ENCODE measurements around the gene EFNA2. TPM values are rescaled to one million over a fixed set of nuclear protein-coding genes. Genes with fewer than 3 reads are reported as not detected.

Gene EFNA2
- polyA plus RNA-seq, 1 donor (not counting 4 experiments of a cell fraction or from before 2014, with no cell fraction given): not detected

- peak overlapping the region in 2 of 3 experiments; percentile 9 to 57 for H3K4me3 ChIP-seq (ENCODE audit: control insufficient read depth in 2 of 3, extremely low read depth in 1 of 3, insufficient read depth in 2 of 3, low read depth in 1 of 3, low read length in 3 of 3)
- H3K27me3 ChIP-seq (ENCODE audit: control insufficient read depth, extremely low read depth, insufficient read depth, low read length): peaks cover 7% of the 10 kb centered on the region
- H3K36me3 ChIP-seq (ENCODE audit: control insufficient read depth in 2 of 2, extremely low read depth in 1 of 2, insufficient read depth in 2 of 2, low read length in 2 of 2): no peaks in the 10 kb centered on the region
- DNase-seq (ENCODE audit: low read depth, low spot score): no peak
- no peaks in the 10 kb centered on the region for H3K79me2 ChIP-seq (ENCODE audit: control insufficient read depth, insufficient read depth, low read length)
- no peak overlapping the region for H2AFZ ChIP-seq (ENCODE audit: control insufficient read depth, low read length)
- no peaks in the 10 kb centered on the region for H4K20me1 ChIP-seq (ENCODE audit: control insufficient read depth, extremely low read depth, insufficient read depth, low read length)
- H3K4me1 ChIP-seq (ENCODE audit: control insufficient read depth, extremely low read depth, insufficient read depth, low read length): peaks cover 5% of the 10 kb centered on the region
- H3K27ac ChIP-seq (ENCODE audit: control insufficient read depth, insufficient read depth, low read length): no peak overlapping the region
- no peaks in the 10 kb centered on the region for H3K9me1 ChIP-seq (ENCODE audit: control insufficient read depth, extremely low read depth, insufficient read depth, low read length)
- peak overlapping the region; percentile 58 for H3K9ac ChIP-seq (ENCODE audit: control insufficient read depth, extremely low read depth, insufficient read depth, low read length)
- no peak for FAIRE-seq
- dilution Hi-C loops (cut with MboI; ENCODE audit: extremely low pct_ligation_motif_present, low sequenced_read_pairs): no loop called here
- peak overlapping the region; percentile 90 for H3K4me2 ChIP-seq (ENCODE audit: control insufficient read depth, extremely low read depth, insufficient read depth, low read depth, low read length)
- no peak for TF ChIP-seq CTCF (optimal IDR thresholded peaks at IDR 0.05 in 1 of 3, IDR thresholded peaks at IDR 0.05 in 1 of 3, conservative IDR thresholded peaks at IDR 0.05 in 1 of 3; ENCODE audit: extremely low read depth in 1 of 3, insufficient read depth in 2 of 3, low read length in 3 of 3)
- no peaks in the 10 kb centered on the region for H3K9me3 ChIP-seq (ENCODE audit: control insufficient read depth, low read depth, low read length)
Observed at GRCh38 chr19:1324249-1324805, 38.7 kb downstream of the EFNA2 start.

- H3K9ac ChIP-seq (ENCODE audit: control insufficient read depth, extremely low read depth, insufficient read depth, low read length): peak overlapping the region; percentile 58
- no peaks in the 10 kb centered on the region for H3K79me2 ChIP-seq (ENCODE audit: control insufficient read depth, insufficient read depth, low read length)
- no peaks in the 10 kb centered on the region for H4K20me1 ChIP-seq (ENCODE audit: control insufficient read depth, extremely low read depth, insufficient read depth, low read length)
- dilution Hi-C loops (cut with MboI; ENCODE audit: extremely low pct_ligation_motif_present, low sequenced_read_pairs): no loop called here
- no peaks in the 10 kb centered on the region for H3K9me1 ChIP-seq (ENCODE audit: control insufficient read depth, extremely low read depth, insufficient read depth, low read length)
- H3K4me1 ChIP-seq (ENCODE audit: control insufficient read depth, extremely low read depth, insufficient read depth, low read length): peaks cover 5% of the 10 kb centered on the region
- H3K4me3 ChIP-seq (ENCODE audit: control insufficient read depth in 2 of 3, extremely low read depth in 1 of 3, insufficient read depth in 2 of 3, low read depth in 1 of 3, low read length in 3 of 3): peak overlapping the region; percentile 9 to 57 (median 49)
- no peaks in the 10 kb centered on the region for H3K9me3 ChIP-seq (ENCODE audit: control insufficient read depth, low read depth, low read length)
- no peak overlapping the region for H3K27ac ChIP-seq (ENCODE audit: control insufficient read depth, insufficient read depth, low read length)
- no peaks in the 10 kb centered on the region for H3K36me3 ChIP-seq (ENCODE audit: control insufficient read depth in 2 of 2, extremely low read depth in 1 of 2, insufficient read depth in 2 of 2, low read length in 2 of 2)
- peak overlapping the region; percentile 71 for H2AFZ ChIP-seq (ENCODE audit: control insufficient read depth, low read length)
- TF ChIP-seq CTCF (optimal IDR thresholded peaks at IDR 0.05 in 1 of 3, IDR thresholded peaks at IDR 0.05 in 1 of 3, conservative IDR thresholded peaks at IDR 0.05 in 1 of 3; ENCODE audit: extremely low read depth in 1 of 3, insufficient read depth in 2 of 3, low read length in 3 of 3) (no peak), EZH2 (IDR thresholded peaks at IDR 0.05; ENCODE audit: low read length) (no peak)
- DNase-seq (ENCODE audit: low read depth, low spot score) (no peak), FAIRE-seq (no peak)
- H3K4me2 ChIP-seq (ENCODE audit: control insufficient read depth, extremely low read depth, insufficient read depth, low read depth, low read length): peak overlapping the region; percentile 90
- H3K27me3 ChIP-seq (ENCODE audit: control insufficient read depth, extremely low read depth, insufficient read depth, low read length): peaks cover 7% of the 10 kb centered on the region
Observed at GRCh38 chr19:1324806-1325567, 39.3 kb downstream of the EFNA2 start.
